HG03378 (cell line): ENCODE measurements around the gene ZDHHC9.

Source experiments
- ATAC-seq: cut with Tn5 transposase; IDR thresholded peaks from one replicate; pipeline ENCODE4 v1.9.1; 2021; ENCODE audit warnings: mild to moderate bottlenecking, moderate library complexity; ENCODE audit not compliant: unreplicated experiment

The ZDHHC9 gene

GRCh38 chrX:129823522-129823921, 20.2 kb downstream of the ZDHHC9 start:
- ATAC-seq, result no peak

- no peak for ATAC-seq
Measured at GRCh38 chrX:129823115-129823514, 20.6 kb downstream of the ZDHHC9 start.

- no peak for ATAC-seq
Measured at GRCh38 chrX:129818123-129818522, 25.6 kb downstream of the ZDHHC9 start.

DNA sequence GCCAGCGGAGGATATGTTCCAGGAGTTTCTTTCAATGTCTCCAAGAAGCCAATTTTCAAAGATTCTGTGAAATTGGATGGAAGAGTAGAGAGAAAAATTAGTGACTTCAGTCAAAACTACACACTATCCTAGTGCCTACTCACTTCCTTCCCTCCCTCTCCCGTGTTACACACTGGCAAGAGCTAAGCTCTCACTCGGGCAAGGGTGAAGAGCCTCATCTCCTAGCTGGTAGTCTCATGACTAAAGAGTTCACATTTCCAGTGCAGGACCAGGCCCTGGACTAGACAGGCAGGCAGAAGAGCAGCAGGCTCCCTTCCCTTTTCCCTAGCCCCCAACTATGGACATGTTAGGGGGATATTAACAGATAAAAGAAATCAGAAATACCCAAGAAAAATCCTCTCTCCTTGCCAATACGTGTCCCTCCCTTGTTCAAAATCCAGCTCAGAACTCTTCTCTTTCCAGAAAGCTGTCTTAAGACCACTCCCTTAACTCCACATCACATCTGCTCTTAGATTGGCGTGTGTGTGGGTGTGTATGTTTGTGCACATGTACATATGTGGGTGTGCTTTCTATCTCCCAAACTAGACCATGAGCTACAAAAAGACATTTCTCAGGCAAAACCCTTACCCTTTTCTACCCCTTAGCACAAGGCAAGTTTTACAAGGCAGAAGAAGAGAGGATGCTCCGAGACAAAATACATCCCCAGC, 29.9 kb downstream of the ZDHHC9 start:
- ATAC-seq, result no peak

DNA sequence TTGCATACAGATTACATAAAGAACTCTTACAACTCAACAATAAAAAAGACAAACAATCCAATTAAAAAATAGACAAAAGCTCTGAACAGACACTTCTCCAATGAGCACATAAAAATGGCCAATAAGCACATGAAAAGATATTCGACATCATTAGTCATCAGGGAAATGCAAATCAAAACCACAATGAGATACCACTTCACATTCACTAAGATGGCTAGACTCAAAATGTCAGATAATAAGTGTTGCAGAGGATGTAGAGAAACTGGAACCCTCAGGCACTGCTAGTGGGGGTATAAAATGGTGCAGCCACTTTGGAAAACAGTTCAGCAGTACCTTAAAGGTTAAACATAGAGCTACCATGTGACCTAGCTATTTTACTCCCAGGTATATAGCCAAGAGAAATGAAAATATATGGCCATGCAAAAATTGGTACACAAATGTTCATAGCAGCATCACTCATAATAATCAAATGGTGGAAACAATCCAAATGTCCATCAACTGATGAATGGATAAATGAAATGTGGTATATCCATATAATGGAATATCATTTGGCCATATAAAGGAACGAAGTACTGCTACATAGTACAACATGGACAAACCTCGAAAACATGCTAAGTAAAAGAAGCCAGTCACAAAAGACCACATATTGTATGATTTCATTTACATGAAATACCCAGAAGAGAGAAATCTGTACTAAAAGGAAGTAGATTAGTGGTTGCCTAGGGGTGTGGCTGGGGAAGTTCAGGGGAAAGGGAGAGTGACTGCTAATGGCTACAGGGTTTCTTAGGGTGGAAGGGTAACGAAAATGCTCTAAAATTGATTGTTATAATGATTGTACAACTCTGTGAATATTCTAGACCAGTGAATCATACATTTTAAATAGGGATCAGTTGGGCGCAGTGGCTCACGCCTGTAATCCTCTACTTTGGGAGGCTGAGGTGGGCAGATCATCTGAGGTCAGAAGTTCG, 34.6 kb downstream of the ZDHHC9 start:
- ATAC-seq, result no peak

DNA sequence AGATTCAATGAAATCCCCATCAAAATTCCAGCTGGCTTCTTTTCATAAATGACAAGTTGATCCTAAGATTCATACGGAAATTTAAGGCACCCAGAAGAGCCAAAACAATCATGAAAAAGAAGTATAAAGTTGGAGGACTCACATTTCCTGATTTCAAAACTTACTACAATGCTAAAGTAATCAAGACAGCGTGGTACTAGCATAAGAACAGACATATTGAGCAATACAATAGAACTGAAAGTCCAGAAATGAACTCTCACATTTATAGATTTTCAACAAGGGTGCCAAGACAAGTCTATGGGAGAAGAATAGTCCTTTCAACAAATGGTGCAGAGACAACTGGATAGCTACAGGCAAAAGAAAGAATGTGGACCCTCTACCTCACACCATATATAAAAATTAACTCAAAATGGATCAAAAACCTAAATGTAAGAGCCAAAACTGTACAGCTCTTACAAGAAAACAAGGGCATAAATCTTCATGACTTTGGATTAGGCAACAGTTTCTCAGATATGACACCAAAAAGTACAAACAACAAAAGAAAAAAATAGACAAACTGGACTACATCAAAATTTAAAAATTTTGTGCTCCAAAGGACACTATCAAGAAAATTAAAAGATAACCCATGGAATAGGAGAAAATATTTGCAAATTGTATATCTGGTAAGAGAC, 35.4 kb downstream of the ZDHHC9 start:
- ATAC-seq, result no peak

DNA sequence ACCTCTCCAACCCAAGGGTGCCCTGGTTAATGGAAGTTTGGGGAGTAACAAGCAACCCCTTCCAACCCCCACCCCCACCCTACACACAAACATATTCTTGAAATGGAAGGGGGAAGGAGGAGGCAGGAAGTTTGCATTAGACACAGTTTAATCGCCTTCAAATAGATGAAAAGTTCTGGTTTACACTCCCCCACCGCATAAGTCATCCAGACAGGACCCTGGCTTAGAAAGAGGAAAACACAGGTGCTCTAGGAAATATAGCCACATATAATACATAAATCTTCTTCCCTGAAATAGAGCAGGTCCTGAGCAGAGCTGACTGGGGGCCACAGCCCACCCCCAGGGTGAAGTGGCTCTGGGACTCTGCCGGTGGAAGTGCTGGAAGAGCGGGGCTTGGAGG, 38.9 kb downstream of the ZDHHC9 start:
- ATAC-seq, result no peak

DNA sequence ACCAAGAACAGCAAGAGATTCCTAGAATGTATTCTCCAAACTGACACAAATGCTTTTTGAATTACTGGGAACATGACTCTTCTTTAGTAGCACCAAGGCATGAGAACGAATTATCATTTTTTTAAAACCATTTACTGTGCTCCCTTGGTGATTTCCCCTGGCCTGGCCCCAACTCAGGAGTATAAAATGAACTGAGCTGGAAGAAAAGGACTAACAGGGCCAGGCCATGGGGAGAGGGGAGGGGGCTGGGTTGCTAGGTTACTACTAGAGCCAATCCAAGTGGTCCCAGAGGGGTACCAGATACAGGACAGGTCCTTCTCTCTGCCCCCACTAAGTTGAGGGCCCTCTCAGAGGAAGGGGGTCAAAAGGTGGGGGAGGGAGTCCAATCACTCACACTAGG, 40.8 kb downstream of the ZDHHC9 start:
- ATAC-seq, result no peak

DNA sequence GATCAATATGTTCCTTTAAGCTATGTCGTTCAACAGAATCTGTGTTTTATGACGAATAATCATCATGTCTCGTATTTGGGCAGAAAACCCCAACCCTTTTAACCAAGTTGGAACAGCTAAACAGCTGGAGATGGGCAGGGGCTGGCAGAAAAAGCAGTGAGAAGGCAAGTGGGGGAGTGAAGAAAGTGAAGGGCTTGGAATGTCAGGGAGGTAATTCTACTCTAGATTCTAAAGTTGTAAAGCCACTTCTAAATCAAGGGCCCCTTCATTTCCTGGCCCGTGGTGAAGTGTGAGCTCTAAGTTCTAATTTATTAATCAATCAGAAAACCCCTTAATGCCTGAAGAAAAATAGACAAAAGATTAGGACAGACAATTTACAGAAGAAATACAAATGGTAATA, 43.5 kb downstream of the ZDHHC9 start:
- ATAC-seq, result no peak

GRCh38 chrX:129798888-129799287, 44.8 kb downstream of the ZDHHC9 start:
- ATAC-seq, result no peak

- ATAC-seq, result no peak
Measured at GRCh38 chrX:129798456-129798855, 45.2 kb downstream of the ZDHHC9 start.

DNA sequence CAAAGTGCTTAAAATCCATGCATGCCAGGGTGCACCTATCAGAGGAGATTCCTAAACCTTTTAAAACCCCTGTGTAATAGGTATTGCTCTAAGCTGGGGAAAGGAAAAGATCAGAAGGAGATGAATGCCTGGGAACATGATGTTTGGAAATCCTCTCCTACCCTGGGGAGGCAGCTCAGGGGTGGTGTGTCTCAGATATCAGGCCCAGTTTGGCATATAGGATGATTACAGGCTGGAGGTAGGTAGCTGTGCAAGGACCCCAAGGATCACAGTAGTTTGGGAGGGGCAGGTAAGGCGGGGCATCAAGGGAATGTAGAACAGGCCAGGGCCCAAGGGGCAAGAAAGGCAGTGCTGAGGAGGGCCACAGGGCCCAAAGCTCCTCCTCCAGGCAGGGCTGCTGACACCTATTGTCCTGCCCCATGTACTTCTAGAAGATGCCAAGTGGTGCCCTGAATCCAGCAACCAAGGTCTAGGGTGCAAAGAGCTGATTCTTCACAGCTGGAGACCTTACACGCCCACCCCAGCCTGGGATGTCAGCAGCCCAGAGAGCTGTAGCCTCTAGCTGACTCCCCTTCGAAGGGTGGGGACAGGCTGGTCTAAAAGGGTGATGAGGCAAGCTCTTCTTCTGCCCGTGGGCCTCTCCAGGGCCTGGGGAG, 46.3 kb downstream of the ZDHHC9 start:
- no peak for ATAC-seq

DNA sequence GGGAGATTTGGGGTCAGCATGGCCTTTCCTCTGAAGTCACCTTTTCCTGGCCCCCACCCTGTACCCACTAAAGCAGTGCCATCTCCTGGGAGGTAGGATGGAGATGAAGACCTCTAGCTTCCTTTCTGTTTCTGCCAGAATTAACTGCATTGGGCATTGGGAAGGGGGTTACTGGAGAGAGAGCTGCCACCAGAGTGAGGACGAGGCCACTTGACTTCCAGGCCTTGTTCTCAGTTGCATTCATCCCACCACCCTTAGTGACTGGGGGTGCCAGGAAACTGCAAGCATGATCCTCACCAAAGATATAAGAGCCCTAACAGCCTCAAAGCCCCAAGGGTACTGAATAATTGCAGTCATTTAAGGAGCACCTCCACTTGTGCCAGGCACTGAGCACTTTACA, 48.1 kb downstream of the ZDHHC9 start:
- ATAC-seq, result no peak

GRCh38 chrX:129793604-129794191, 50.0 kb downstream of the ZDHHC9 start:
- no peak for ATAC-seq

DNA sequence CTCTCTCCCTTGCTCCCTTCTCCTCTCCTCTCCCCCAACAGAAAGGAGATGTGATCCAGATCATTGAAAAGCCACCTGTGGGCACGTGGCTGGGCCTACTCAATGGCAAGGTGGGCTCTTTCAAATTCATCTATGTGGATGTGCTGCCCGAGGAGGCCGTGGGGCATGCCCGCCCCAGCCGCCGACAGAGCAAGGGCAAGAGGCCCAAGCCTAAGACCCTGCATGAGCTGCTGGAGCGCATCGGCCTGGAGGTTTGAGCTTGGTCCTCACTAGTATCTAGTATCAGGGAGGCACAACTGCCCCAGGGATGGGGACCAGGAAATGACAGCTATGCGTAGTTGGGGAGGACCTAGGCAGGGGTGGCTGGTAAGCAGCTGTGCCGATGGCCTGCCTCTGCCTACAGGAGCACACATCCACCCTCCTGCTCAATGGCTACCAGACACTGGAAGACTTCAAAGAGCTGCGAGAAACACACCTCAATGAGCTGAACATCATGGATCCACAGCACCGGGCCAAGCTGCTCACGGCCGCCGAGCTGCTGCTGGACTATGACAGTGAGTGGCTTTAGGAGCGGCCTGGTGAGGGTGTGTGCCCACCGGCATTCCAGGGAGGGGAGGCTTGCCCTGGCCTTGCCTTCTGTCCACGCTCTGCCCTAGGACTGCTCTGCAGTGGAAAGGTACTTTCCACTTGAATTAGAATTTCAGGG, 50.9 kb downstream of the ZDHHC9 start:
- no peak for ATAC-seq

DNA sequence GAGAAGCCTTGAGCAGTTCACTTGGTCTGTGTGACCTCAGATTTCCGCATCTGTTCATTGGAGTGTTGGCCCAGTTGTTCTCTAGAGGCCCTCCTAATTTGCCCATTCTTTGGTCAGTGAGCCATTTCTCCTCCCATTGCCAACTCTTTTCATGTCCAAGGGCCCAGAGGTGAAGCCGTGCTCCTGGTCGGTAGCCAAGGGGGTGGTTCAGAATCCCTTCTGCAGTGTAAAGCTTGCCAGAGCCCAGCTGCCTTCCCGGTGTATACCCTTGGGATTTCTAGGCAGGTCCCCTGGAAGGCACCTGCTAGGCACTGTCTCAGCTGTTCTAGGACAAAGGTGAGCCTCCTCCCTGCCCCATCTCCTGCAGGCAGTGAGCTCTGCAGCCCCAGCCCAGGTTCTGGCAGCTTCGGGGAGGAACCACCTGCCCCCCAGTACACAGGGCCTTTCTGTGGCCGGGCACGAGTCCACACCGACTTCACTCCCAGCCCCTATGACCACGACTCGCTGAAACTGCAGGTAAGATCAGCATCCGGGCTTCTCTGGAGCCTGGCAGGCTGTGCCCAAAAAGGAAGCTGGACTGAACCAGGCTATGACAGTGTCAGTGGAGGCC, 51.6 kb downstream of the ZDHHC9 start:
- ATAC-seq, result no peak

GRCh38 chrX:129791336-129791735, 52.4 kb downstream of the ZDHHC9 start:
- ATAC-seq, result no peak

GRCh38 chrX:129790808-129791207, 52.9 kb downstream of the ZDHHC9 start:
- ATAC-seq, result no peak

DNA sequence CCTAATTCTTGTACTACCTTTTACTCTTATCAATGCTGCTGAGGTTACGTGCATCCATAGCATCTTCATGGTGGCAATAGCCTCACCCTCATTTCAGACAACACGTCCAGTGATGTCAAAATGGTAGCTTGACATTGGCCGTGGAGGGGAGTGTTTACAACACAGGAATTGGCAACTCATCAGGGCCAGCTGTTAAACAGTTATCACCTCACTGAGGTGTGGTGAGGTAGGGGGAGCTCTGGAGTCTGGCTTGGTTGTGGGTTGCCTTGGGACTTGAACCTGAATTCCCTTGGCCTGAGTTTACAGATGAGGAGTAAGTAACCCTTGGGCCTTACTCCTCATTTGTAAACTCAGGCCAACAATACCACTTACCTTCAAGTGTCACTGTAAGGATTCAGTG, 53.5 kb downstream of the ZDHHC9 start:
- no peak for ATAC-seq

DNA sequence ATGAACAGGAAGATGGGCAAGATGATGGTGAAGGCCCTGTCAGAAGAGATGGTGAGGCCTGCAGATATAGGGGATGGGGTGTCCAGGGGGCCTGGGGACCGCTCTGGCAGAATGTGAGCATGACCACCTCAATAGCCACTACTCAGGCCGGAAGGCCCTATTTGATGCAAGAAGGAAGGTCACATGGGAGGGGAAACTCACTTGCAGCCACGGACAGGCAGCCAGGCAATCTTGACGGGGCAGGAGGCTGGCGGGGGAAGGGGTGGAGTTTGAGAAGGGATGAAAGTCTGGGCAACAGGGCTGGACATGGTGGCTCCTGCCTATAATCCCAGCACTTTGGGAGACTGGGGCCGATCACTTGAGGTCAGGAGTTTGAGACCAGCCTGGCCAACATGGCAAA, 55.2 kb downstream of the ZDHHC9 start:
- no peak for ATAC-seq
